ENCODE measurements around the gene ZBTB24.
A peak's percentile ranks its signal among the peaks of the same experiment; 100 is the strongest.

Gene ZBTB24

GRCh38 chr6:109451376-109451775, 31.6 kb downstream of the ZBTB24 start:
- DNase-seq (ENCODE audit: low read depth in 3 of 3) = no peak

GRCh38 chr6:109450801-109451200, 32.2 kb downstream of the ZBTB24 start:
- DNase-seq (ENCODE audit: low read depth in 3 of 3) = no peak

DNA sequence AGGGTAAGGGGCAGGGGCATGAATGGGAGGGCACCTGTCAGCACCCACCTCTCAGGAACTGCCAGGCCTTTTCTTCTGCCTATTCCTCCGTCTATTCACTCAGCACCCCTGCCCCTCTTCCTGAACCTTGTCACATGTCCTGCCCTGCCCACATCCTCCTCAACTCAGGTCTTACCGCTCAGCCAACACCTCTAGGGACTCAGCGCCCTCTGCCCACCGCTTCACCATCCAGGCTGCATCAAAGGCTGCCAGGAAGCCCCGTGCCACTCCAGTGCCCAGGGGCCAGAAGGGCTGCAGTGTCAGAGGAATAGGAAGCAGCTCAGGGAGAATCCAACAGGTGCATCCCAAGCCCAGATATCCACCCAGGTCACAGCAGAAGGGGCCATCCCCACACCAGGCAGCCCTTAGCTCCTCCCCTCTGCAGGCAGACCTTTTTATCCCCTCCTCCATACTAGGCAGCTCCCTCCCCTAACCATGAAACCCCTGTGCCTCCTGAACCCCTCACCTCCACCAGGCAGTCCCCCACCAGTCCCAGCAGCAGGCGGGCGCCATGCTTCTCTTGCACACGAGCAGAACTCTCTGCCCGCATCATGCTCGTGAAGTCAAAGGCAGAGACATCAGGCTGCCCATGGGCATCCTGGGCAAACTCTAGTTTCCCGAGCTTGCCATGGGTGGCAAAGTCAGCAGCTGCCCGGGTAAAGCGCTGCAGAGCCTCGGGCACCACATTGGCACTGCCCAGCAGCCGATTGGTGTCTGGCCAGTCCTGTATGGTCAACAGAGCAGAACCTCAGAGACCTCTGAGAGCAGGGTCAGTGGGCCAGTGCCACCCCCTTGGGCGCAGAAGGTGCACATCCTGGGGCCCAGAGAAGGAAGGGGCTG, 33.0 kb downstream of the ZBTB24 start:
- no peak for DNase-seq (ENCODE audit: low read depth in 3 of 3)

- DNase-seq (ENCODE audit: low read depth in 3 of 3) = no peak
Measured at GRCh38 chr6:109449064-109449794, 33.8 kb downstream of the ZBTB24 start.

DNA sequence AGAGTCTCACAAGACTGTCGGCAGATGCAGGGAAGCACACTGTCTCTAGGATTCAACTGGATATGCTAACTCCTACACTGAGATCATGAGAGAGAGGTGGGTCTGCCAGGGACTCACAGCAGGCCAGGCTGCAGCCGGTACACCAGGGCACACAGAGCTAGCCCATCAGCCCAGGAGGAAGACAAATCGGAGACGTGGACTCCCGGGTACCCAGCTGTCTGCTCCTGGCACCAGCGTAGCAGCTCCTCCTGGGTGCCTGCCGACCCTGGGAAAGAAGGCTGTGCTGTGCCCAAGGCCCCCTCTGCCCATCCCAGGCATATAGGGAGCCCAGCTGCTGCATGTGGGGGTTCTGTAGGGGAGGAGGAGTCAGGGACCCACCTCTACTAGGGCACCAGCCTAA, 34.4 kb downstream of the ZBTB24 start:
- DNase-seq (ENCODE audit: low read depth in 3 of 3) = no peak

- DNase-seq (ENCODE audit: low read depth in 3 of 3) = no peak
Measured at GRCh38 chr6:109447878-109448555, 35.0 kb downstream of the ZBTB24 start.

DNA sequence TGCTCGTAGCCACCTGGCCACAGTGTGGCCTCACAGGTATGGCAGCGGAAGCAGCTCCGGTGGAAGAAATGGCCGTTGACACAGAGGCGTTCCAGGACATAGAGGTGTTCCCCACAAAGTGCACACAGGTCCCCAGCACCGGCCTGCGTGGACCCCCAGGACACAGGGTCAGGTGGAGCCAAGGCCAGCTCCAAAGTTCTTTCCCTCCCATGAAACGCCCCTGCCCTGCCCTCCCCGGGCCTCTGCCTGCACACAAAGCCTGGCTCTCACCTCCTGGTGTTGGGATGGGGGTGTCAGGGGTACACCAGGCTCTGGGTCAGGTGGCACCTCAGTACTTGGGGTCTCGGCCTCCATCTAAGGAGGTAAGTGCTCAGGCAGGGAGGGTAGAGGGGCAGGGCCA, 35.9 kb downstream of the ZBTB24 start:
- no peak for DNase-seq (ENCODE audit: low read depth in 3 of 3)

DNA sequence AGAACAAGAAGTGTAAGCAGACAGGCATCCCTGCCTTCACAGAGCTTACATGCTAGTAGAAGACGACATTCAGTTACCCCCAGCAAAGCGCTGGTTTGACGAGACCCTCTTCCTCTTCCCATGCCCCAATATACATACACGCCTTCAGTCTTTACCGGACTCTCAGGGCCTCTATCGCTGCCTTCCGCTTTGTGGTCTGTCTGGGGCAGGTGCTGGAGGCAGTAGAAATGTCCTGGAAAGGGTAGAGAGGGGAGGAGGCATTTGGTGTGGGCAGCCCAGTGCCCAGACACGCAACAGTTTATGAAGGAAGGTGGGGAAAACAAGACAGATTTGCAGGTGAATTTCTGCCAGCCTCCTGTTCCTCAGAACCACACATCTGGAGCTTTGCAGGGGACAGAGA, 36.5 kb downstream of the ZBTB24 start:
- no peak for DNase-seq (ENCODE audit: low read depth in 3 of 3)

GRCh38 chr6:109446072-109446471, 36.9 kb downstream of the ZBTB24 start:
- DNase-seq (ENCODE audit: low read depth in 3 of 3) = no peak

- DNase-seq (ENCODE audit: low read depth in 3 of 3) = no peak
Measured at GRCh38 chr6:109445382-109445781, 37.6 kb downstream of the ZBTB24 start.

- DNase-seq (ENCODE audit: low read depth in 3 of 3) = no peak
Measured at GRCh38 chr6:109443425-109443950, 39.5 kb downstream of the ZBTB24 start.

DNA sequence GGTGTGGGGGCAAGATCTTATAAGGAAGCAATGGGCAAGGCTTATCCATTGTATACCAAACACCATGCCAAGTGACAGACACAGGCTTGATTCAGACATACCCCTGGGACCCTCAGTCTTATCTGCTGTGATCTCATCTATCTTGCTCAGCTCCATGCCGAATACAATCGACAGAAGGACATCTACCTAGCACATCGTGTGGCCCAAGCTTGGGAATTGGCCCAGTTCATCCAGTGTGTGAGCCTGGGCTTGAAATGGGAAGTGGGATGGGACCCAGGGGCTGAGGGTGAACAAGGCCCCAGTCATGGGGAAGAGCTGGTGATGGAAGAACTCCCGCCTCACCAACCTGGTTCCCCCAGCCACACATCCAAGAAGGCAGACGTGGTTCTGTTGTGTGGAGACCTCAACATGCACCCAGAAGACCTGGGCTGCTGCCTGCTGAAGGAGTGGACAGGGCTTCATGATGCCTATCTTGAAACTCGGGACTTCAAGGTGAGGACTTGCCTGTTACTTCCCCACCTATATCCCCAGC, 40.6 kb downstream of the ZBTB24 start:
- DNase-seq (ENCODE audit: low read depth in 3 of 3) = no peak

- peak in 1 of 3 experiments; percentile 29 for DNase-seq (ENCODE audit: low read depth in 3 of 3)
Measured at GRCh38 chr6:109441069-109441816, 41.8 kb downstream of the ZBTB24 start.

- DNase-seq (ENCODE audit: low read depth in 3 of 3) = peak; percentile 60 to 62 (median 61)
Measured at GRCh38 chr6:109440331-109441068, 42.5 kb downstream of the ZBTB24 start, which contains the start of the genes PPIL6 and SMPD2. Gene PPIL6, minus strand, starts transcription at chr6:109440628. Its CDS starts 38 bp downstream, at chr6:109440590. Gene SMPD2, plus strand, starts transcription at chr6:109440724. Its CDS starts 398 bp downstream, at chr6:109441122.

- no peak for DNase-seq (ENCODE audit: low read depth in 3 of 3)
Measured at GRCh38 chr6:109436041-109436440, 47.0 kb downstream of the ZBTB24 start.

DNA sequence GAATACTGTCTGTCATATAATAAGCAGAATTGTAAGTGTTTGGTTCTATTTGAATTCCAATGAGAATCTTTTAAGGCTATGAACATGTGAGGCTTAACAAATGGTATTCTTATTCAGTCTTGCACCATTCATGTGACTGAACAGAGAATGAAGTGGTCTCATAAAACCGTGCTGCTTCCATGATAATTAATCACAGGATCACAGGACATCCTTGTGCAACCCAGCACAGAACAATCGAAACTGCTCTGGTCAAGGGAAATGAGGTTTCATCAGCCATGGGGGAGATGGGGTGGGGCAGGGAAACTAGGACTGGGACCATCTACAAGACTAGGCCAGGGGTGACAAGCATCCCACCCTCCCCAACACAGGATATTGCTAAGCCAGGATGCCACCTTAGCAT, 48.6 kb downstream of the ZBTB24 start:
- DNase-seq (ENCODE audit: low read depth in 3 of 3) = no peak

- DNase-seq (ENCODE audit: low read depth in 3 of 3) = no peak
Measured at GRCh38 chr6:109429496-109429895, 53.5 kb downstream of the ZBTB24 start.

DNA sequence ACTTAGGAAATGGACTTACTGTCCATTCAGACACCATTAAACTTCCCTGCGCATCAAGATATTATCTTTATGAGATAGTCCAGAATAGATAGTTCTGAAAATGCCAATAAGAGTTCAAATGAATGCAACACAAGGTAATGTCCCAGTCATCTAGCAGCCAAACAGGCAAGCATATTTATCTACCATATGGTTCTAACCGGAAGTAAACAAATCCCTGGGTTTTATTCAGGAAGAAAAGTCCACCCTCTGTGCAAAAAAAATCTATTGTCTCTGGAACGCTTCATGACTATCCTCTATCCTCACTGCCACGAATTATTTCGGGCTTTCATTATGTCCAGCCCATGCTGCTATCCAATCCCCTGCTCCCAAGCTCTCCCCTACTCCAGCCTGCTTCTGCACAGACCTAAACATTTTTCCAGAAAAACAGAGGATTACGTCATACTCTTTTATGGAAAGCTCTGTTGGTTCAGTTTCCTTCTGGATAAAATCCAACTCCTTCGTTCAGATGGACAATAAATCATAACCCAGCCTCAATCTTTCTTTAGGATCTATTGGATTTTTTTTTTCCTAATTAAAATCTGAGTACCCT, 54.0 kb downstream of the ZBTB24 start:
- DNase-seq (ENCODE audit: low read depth in 3 of 3) = no peak

GRCh38 chr6:109424946-109425345, 58.1 kb downstream of the ZBTB24 start:
- no peak for DNase-seq (ENCODE audit: low read depth in 3 of 3)

- no peak for DNase-seq (ENCODE audit: low read depth in 3 of 3)
Measured at GRCh38 chr6:109421184-109421583, 61.8 kb downstream of the ZBTB24 start.
